ENCODE data around the gene RNF212B.

Gene RNF212B

DNA sequence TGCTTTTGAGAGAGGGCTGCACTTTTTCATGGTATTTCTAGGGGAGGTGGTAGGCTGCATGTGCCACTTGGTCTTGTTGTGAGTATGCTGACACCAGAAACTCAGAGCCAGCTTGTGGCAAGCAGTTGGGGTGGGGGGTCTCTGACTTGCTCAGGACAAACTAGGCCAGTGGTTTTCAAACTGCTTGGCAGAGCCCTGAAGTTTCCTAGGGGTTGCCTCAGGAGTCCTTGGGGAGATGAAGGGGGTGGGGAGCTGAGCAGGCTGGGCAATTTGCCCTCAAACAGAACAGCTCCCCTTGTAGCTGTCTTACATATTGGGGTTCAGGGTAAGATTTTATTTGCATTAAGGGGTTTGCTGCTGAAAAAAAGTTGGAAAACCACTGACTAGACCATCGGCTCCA is 72.8 kb downstream of the RNF212B start:
- H3K4me3 ChIP-seq (replicated peaks in 1 of 2; ENCODE audit: low read depth in 2 of 2, low read length in 2 of 2), result no peak overlapping the region
- TF ChIP-seq, protein P1, sequence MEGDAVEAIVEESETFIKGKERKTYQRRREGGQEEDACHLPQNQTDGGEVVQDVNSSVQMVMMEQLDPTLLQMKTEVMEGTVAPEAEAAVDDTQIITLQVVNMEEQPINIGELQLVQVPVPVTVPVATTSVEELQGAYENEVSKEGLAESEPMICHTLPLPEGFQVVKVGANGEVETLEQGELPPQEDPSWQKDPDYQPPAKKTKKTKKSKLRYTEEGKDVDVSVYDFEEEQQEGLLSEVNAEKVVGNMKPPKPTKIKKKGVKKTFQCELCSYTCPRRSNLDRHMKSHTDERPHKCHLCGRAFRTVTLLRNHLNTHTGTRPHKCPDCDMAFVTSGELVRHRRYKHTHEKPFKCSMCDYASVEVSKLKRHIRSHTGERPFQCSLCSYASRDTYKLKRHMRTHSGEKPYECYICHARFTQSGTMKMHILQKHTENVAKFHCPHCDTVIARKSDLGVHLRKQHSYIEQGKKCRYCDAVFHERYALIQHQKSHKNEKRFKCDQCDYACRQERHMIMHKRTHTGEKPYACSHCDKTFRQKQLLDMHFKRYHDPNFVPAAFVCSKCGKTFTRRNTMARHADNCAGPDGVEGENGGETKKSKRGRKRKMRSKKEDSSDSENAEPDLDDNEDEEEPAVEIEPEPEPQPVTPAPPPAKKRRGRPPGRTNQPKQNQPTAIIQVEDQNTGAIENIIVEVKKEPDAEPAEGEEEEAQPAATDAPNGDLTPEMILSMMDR (IDR thresholded peaks at IDR 0.05; ENCODE audit: low read depth, low read length), result no peak
- DNase-seq (ENCODE audit: low read depth in 2 of 2), result no peak

DNA sequence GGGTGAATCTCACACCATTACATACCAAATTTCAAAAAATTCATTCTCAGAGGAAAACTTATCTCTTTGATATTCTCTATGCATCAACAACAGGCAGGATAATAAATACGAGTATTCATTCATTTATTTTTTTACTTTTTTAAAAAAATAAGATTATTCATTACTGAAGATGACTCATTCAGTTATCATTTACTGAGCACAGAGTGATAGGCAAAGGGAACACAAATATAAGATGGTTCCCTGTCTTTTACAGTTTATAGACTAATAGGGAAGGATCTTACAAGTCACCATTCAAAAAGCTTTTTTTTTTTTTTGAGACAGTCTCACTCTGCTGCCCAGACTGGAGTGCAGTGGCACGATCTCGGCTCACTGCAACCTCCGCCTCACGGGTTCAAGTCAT is 78.6 kb downstream of the RNF212B start:
- TF ChIP-seq, protein P1 (IDR thresholded peaks at IDR 0.05; ENCODE audit: low read depth, low read length), result no peak
- no peak overlapping the region for H3K4me3 ChIP-seq (replicated peaks in 1 of 2; ENCODE audit: low read depth in 2 of 2, low read length in 2 of 2)
- DNase-seq (ENCODE audit: low read depth in 2 of 2), result no peak

DNA sequence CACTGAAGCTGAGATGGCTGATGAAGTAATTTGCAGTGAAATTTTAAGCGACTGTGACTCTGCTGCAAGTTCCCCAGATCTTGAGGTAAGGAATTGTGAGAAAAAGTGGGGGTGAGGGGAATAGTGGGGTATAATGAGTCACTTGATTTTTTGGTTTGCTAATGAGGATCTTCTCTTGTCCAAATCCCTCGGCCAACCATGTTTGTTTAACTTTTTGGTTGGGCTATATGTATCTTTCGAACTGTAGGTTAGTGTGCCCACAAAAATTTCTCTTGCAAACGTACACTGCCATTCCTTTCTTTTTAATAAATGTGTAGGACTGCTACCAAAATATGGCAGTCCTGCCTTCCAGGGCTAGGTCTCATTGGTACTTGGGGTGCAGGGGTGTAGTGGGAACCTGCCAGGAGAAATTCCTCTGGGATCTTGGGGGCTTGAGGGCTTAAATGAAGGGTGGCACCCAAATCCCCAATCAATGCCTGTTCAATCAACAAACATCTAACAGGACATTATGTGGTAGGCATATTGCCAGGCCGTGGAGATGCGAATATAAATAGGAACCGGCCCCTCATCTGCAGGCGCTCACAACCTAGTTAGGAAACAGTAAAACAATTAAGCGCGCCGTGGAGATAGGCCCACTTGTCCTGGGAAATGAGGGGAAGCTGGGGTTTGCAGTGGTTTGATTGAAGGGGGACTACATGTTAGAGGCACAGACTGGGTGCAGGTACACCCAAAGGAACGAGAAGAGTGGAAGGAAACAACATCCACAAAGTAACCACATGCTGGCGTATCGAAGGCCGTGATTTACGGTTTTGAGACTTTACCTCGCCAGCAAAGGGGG is 82.2 kb downstream of the RNF212B start:
- DNase-seq (ENCODE audit: low read depth in 2 of 2), result no peak
- TF ChIP-seq, protein P1 (IDR thresholded peaks at IDR 0.05; ENCODE audit: low read depth, low read length), result no peak
- H3K4me3 ChIP-seq (replicated peaks in 1 of 2; ENCODE audit: low read depth in 2 of 2, low read length in 2 of 2), result no peak overlapping the region

DNA sequence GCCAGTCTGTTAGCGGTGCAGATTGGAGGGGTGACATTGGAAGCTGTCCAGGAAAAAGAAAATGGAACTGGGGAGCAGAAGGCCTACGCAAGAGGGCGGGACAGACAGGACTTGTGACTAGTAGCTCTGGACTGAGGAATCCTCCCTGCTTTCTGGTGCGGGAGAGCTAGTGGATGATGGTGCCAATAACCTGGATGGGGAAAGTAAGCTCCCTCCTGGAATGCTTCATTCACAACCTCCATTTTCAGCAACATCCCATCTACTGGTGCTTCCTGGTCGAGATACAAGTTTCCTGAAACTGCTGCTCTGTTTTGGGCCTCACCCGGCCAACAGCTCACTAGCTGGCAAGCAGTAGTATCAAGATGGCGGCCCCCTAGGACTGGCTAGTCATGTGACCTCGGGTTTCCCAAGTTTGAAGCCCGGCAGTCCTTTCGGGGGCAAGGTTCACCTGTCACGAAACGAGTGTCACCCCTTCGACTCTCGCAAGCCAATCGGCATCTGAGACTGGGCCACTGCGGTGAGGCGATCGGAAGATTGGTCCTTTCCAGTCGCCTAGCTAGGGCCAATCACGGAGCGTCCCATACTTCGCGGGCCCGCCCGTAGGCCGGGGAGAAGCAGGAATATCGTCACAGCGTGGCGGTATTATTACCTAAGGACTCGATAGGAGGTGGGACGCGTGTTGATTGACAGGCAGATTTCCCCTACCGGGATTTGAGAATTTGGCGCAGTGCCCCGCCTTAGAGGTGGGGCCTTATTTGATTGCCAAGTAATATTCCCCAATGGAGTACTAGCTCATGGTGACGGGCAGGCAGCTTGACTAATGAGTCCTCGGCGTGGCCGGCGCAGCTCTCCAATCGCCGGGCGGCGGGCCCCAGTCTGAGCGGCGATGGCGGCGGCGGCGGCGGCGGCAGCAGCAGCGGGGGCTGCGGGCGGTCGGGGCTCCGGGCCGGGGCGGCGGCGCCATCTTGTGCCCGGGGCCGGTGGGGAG is 83.1 kb downstream of the RNF212B start, which contains the start of gene PABPN1:
PABPN1 (plus strand) TSS at position 874 of the 988 bp plus-strand sequence; CDS start at position 887, 13 bp downstream.
- peak within 1 kb of the TSS; percentile 81 to 84 for H3K4me3 ChIP-seq (replicated peaks in 1 of 2; ENCODE audit: low read depth in 2 of 2, low read length in 2 of 2)
- DNase-seq (ENCODE audit: low read depth in 2 of 2), result peak; percentile 100
- TF ChIP-seq, protein P1 (IDR thresholded peaks at IDR 0.05; ENCODE audit: low read depth, low read length), result no peak

DNA sequence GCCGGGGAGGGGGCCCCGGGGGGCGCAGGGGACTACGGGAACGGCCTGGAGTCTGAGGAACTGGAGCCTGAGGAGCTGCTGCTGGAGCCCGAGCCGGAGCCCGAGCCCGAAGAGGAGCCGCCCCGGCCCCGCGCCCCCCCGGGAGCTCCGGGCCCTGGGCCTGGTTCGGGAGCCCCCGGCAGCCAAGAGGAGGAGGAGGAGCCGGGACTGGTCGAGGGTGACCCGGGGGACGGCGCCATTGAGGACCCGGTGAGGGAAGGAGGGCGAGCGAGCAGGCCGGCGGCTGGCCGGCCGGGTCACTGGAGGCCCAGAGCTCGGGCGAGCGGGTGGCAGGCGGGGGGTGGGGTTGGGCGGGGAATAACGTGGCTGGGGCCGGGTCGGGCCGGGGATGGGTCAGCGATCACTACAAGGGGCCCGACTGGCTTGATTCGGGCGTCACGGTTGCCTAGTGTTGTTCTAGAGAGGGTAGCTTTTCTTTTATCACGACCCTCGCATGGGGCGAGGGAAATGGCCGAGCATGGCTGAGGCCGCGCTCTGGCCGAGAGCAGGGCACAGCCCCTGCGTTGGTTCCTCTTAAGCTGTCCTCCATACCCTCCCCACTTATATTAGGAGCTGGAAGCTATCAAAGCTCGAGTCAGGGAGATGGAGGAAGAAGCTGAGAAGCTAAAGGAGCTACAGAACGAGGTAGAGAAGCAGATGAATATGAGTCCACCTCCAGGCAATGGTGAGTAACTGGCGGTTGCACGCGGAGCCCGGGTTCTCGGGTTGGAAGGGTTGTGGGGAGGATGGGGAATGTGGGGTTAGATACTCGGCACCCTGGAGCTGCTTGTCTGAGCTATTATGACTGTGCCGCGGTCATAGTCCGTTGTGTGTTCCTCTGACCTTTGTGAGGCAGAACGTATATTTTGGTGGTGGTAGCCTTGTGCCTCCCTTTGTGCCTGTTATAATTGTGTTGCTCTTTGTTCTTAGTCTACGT is 84.1 kb downstream of the RNF212B start:
- TF ChIP-seq, protein P1 (IDR thresholded peaks at IDR 0.05; ENCODE audit: low read depth, low read length), result no peak
- H3K4me3 ChIP-seq (replicated peaks in 1 of 2; ENCODE audit: low read depth in 2 of 2, low read length in 2 of 2), result peak overlapping the region; percentile 81 to 84
- DNase-seq (ENCODE audit: low read depth in 2 of 2), result peak; percentile 49 to 69
